ES-I3 (cell line): ENCODE measurements around the gene VAV2.

ENCODE experiments used
- H3K36me3 ChIP-seq: 2 replicates; pipeline ENCODE4 v1.6.1; 2013; ENCODE audit warnings: mild to moderate bottlenecking, low read length, control low read depth, moderate library complexity; ENCODE audit not compliant: insufficient read depth
- H3K4me1 ChIP-seq: 2 replicates; pipeline ENCODE4 v1.6.1; 2013; ENCODE audit warnings: mild to moderate bottlenecking, control low read depth, low read length; ENCODE audit not compliant: insufficient read depth
- H3K9ac ChIP-seq: 2 replicates; pipeline ENCODE4 v1.6.1; 2013; ENCODE audit warnings: low read depth, mild to moderate bottlenecking, low read length, moderate library complexity
- H3K9me3 ChIP-seq: 2 replicates; pipeline ENCODE4 v1.6.1; 2013; ENCODE audit warnings: mild to moderate bottlenecking, low read length, moderate library complexity; ENCODE audit not compliant: control insufficient read depth, insufficient read depth

Gene VAV2

GRCh38 chr9:133727277-133727875, 264.7 kb downstream of the VAV2 start:
- H3K9ac ChIP-seq = no peak overlapping the region
- no peaks in the 10 kb centered on the region for H3K9me3 ChIP-seq
- H3K4me1 ChIP-seq = no peaks in the 10 kb centered on the region
- H3K36me3 ChIP-seq = no peaks in the 10 kb centered on the region

DNA sequence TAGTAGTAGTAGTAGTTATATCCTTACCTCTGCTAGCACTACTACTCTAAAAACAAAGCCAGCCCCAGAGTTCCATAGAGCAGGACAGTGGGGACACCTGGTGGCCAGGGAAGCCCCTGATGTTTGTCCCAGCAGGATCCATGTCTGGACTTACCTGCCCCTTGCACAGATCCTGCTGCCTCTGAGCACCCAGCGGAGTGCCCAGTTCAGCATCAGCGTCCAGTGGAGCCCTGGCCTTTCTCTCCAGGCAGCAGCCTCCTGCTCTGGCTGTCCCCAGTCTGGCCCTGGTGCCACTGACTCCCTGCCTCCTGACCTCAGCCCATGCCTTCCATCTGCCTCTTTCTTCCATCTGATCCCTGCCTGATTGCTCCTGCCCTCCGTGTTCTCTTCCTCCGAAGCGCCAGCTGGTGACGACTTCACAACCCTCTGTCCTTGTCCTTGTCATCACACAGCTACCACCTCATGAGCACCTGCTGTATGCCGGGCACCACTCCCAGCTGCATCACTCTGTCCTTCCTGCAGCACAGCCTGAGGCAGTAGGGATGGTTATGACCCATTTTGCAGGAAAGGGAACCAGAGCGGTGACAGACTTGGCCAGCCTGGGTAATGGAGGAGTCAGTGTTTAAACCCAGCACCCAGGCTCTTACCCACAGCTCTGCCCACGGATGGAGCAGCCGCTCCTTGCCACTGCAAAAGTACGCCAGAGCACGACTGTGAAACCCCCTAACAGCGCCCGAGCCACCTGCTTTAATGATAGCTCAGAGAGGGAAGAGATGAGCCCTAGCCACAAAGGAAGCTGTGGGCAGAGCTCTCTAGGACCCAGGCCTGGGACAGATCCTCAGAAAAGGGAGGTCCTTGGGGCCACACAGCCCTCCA, 265.5 kb downstream of the VAV2 start:
- Histone ChIP-seq H3K9ac (no peak overlapping the region), H3K9me3 (no peaks in the 10 kb centered on the region), H3K36me3 (no peaks in the 10 kb centered on the region), H3K4me1 (no peaks in the 10 kb centered on the region)

DNA sequence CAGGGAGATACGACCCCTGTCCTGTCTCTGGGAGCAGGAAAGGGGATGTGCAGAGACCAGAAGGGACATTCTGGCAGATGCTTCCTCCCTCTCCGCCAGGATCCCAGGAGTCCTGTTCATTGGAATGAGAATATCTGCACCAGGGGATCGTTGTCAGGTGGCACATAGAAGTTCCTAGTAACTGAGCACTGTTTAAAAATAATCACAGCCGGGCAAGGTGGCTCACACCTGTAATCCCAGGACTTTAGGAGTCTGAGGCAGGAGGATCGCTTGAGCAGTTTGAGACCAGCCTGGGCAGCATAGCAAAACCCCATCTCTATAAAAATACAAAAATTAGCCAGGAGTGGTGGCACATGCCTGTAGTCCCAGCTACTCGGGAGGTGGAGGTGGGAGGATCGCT, 266.2 kb downstream of the VAV2 start:
- no peaks in the 10 kb centered on the region for H3K4me1 ChIP-seq
- H3K9me3 ChIP-seq = no peaks in the 10 kb centered on the region
- no peak overlapping the region for H3K9ac ChIP-seq
- no peaks in the 10 kb centered on the region for H3K36me3 ChIP-seq

- Histone ChIP-seq H3K36me3 (no peaks in the 10 kb centered on the region), H3K9me3 (no peaks in the 10 kb centered on the region), H3K9ac (no peak overlapping the region), H3K4me1 (peaks cover 25% of the 10 kb centered on the region; the same call in 1 of the 2 replicates)
Measured at GRCh38 chr9:133718563-133719315, 273.4 kb downstream of the VAV2 start.

DNA sequence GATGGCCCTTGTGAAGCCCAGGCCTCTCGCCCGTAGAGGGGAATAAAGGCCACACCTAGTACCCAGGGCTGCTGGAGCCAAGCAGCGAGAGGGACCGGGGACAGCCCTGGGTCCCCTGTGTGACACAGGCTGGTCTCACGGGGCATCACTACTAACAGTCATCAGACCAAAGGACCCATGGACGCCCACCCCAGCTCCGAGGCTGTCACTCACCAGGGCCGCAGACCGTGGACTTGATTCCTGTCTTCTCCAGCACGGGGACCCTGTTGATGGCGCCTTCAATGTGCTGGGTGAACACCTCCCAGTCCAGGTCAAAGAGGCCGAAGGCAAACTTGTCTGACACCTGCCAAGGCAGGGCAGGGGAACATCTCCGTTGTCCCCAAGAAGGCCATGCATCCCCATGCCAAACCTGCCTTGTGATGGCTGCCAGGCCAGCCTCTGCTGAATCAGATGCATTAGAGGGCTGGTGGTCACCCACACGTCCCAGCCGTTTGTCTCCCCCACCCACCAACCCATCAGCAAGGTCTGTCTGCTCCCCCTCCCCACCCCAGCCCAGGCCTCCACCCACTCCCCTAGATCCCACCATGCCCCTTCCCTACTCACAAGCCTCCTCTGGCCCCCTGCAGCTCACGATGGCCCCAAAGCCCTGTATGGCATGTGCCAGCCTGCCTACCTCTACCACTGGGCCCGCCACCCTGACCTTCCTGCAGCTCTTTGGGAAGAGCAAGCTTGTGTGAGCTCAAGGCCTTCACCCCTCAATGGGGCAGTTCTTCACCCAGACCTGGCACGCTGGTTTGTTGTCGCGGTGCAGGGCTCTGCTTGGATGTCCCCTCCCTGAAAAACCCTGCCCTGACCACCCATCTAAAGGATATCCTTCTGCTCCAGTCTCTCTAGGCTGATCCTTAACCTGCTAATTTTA, 274.8 kb downstream of the VAV2 start:
- H3K9me3 ChIP-seq = no peaks in the 10 kb centered on the region
- peaks cover 32% of the 10 kb centered on the region; the same call in 1 of the 2 replicates for H3K4me1 ChIP-seq
- H3K9ac ChIP-seq = no peak overlapping the region
- H3K36me3 ChIP-seq = no peaks in the 10 kb centered on the region

DNA sequence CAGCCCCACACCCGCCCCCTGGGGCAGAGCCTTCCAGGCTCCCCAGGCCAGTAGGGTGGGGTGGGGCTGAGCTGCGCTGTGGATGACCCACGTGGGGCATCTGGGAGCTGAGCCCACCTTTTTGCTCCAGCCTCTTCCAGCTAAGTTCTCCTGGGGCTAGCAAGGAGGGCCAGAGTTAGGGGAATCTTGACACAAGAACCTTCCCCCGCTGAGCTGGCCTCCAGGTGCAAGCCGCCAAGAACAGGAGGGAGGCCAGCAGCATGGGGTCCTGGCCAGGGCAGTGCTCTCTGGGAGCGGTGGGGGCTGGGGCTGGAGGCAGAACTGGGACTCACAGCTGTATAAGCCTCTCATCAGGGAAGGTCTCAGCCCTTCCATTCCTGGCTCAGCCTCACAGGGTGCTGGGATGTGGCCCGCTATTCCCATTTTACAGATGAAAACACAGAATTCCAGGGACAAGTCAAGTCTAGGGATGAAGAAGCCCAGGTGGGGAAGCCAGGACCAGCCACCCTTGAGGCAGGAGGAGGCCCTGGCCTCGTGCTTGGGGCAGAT, 275.5 kb downstream of the VAV2 start:
- H3K9ac ChIP-seq = no peak overlapping the region
- peaks cover 32% of the 10 kb centered on the region; the same call in 1 of the 2 replicates for H3K4me1 ChIP-seq
- H3K36me3 ChIP-seq = no peaks in the 10 kb centered on the region
- H3K9me3 ChIP-seq = no peaks in the 10 kb centered on the region

DNA sequence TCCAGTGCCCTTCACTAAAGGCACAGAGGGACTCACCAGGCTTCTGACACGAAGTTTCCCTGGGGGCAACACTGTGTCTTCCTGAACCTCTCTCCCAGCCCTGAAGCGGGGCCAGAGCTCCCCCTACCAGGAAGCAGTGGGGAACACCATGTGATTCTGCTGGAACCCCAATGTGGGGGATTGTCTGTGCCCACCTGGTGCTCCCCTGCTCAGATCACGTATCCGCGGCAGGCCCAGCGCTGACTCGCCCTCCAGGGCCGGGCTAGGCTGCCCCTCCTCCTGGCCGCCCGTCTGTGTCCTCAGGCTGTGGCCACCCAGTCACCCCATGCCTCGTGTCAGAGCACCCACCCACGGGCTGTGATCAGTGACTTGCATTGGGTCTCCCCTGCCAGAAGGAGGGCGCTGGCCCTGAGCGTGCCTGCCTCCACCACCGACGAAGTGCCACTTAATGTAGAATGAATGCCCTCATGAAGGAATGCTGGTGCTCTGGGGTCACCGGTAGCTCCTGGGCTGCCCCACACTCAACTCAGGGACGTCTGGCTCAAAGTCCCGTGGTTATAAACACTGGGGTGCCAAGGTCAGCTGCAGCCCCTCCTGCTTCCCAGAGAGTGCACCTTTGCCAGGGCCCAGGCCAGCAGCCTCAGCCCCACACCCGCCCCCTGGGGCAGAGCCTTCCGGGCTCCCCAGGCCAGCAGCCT, 276.1 kb downstream of the VAV2 start:
- peaks cover 36% of the 10 kb centered on the region; the same call in 1 of the 2 replicates for H3K4me1 ChIP-seq
- no peak overlapping the region for H3K9ac ChIP-seq
- H3K36me3 ChIP-seq = no peaks in the 10 kb centered on the region
- H3K9me3 ChIP-seq = no peaks in the 10 kb centered on the region

GRCh38 chr9:133715295-133715865, 276.7 kb downstream of the VAV2 start:
- Histone ChIP-seq H3K9me3 (no peaks in the 10 kb centered on the region), H3K4me1 (peaks cover 36% of the 10 kb centered on the region; the same call in 1 of the 2 replicates), H3K9ac (no peak overlapping the region), H3K36me3 (no peaks in the 10 kb centered on the region)

- peaks cover 36% of the 10 kb centered on the region; the same call in 1 of the 2 replicates for H3K4me1 ChIP-seq
- no peak overlapping the region for H3K9ac ChIP-seq
- no peaks in the 10 kb centered on the region for H3K9me3 ChIP-seq
- H3K36me3 ChIP-seq = no peaks in the 10 kb centered on the region
Measured at GRCh38 chr9:133714606-133715294, 277.4 kb downstream of the VAV2 start.

DNA sequence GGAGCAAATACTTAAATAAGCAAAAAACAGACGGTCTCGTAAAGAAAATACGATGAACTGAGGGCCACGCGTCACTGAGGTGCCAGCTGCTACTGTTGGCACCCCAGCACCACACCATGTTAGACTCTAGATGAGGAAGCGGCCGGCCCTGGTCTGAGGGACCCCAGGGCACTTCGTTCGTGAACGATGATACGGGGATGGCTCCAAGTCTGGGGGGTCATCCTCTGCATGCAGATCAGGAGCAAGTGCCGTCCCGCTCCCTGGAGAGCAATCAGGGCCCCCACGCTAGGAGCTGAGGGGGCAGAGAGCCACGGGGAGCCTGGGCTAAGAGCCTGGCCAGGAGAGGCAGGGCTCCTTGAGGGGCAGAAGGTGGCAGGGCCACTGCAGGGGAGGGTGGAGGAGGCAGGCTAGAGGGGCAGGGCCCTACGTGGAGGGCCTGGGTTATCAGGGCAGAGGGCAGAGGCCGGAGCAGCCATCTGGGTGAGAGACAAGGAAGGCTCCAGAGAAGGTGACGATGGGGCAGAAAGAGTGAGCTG, 278.1 kb downstream of the VAV2 start:
- H3K9me3 ChIP-seq = no peaks in the 10 kb centered on the region
- H3K9ac ChIP-seq = no peak overlapping the region
- H3K36me3 ChIP-seq = no peaks in the 10 kb centered on the region
- H3K4me1 ChIP-seq = peaks cover 36% of the 10 kb centered on the region; the same call in 1 of the 2 replicates

- Histone ChIP-seq H3K9ac (no peak overlapping the region), H3K9me3 (no peaks in the 10 kb centered on the region), H3K36me3 (no peaks in the 10 kb centered on the region), H3K4me1 (peaks cover 36% of the 10 kb centered on the region; the same call in 1 of the 2 replicates)
Measured at GRCh38 chr9:133713150-133713959, 278.8 kb downstream of the VAV2 start.
